HG03159 (cell line): Measurements from ENCODE around the gene RNF112.

Experiments used
- ATAC-seq: cut with Tn5 transposase; IDR thresholded peaks from one replicate; pipeline ENCODE4 v1.9.1; 2021; ENCODE audit warnings: mild to moderate bottlenecking, moderate library complexity; ENCODE audit not compliant: unreplicated experiment

The RNF112 gene

GRCh38 chr17:19387921-19388521 lies 23.0 kb upstream of the RNF112 start:
- ATAC-seq: no peak

DNA sequence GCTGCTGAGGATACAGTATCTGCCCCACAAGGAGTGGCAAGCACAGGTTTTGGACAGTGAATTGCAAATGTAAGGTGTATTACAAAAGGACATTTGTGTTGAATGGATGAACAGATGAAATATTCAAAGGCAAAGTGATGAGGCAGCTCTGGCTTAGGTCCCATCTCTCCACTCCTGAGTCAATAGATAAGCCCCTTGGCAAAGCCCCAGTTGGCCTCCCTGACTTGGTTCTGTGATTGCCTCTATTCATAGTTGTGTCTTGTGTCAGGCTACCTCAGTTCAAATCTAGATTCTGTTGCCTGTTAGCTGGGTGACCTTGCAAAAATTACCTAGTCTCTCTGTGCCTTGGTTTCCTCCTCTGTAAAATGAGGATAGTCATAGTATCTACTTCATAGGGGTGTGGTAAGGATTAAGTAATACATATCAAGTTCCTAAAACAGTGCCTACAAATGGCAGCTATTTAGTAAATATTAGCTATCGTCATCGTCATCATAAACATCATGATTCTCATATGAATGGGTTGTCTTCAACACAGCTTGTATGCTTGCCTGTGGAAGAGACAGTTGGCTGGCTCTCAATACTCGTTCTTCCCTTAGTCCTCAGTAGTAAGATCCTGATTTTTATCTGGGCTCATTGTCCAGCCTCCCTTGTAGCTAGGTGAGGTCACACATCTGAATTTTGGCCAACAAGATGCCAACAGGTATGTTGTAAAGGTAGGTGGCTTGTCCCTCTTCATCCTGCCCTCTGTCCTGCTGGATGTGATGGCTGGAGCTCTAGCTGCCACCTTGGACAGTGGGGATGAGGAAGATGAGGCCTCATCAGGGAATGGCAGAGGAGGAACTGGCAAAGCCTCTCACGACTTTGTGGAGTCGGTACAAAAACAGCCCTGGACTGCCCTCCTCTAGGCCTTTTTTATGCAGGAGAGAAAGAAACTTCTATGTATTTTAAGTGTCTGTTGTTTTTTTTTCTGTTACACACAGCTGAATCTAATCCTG lies 21.9 kb upstream of the RNF112 start:
- ATAC-seq: no peak

GRCh38 chr17:19390951-19391350 lies 20.1 kb upstream of the RNF112 start:
- no peak for ATAC-seq

DNA sequence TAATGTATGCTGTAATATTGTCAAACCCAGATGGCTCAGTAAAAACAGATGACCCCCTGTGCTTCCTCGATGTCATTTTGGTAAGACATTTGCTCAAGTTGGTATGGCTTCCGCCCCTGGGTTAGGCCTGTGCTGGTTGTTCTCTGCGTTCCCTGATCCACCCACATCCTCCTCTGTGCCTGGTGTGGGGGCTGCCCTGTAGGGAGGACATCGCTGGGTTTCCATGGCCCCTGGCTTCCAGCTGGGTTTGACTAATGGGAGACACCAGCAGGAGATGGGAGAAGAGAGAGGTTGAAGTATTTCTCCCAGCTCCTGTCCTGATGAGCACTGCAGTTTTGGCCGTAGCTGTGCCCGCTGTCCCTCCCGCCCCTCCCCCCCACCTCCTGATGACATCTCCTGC lies 19.6 kb upstream of the RNF112 start:
- ATAC-seq: no peak

DNA sequence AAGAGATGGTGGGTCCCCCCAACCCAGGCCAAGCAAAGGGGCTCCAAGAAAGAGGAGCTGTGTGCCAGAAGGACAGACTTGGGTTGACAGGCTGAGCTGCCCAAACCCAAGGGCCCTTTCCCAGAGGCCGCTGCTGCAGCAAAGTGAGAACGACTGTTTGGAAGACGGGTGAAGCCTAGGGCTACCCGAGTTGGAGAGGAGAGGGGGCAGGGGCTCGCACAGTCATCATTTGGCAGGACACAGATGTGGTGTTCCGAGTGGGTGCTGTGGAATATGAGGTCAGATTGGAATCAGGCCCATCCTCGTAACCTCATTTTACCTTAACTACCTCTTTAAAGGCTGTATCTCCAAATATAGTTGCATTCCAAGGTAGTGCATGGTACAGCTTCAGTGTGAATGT lies 18.7 kb upstream of the RNF112 start:
- ATAC-seq: no peak

DNA sequence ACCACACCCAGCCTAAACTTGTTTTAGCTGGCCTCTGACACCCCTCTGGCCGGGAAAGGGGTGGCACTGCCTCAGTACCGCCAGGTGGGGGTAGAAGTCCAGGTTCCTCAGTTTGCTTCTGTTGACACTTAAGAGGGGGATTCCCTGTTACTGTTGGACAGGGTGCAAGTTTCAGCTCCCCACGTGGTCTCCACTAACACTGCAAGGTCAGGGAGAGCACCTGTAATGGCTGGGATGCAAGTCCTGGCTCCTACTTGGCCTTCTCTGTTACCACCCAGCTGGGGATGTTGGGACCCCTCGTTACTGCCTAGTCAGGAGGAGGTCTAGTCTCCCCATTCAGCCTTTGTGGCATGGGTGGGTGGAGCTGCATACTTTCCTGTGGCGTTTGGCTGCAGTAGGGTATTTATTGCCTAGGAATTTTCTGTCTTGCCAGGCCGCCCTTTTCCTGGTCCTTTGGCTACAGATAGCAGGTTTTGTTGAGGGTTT lies 13.4 kb upstream of the RNF112 start:
- ATAC-seq: no peak

DNA sequence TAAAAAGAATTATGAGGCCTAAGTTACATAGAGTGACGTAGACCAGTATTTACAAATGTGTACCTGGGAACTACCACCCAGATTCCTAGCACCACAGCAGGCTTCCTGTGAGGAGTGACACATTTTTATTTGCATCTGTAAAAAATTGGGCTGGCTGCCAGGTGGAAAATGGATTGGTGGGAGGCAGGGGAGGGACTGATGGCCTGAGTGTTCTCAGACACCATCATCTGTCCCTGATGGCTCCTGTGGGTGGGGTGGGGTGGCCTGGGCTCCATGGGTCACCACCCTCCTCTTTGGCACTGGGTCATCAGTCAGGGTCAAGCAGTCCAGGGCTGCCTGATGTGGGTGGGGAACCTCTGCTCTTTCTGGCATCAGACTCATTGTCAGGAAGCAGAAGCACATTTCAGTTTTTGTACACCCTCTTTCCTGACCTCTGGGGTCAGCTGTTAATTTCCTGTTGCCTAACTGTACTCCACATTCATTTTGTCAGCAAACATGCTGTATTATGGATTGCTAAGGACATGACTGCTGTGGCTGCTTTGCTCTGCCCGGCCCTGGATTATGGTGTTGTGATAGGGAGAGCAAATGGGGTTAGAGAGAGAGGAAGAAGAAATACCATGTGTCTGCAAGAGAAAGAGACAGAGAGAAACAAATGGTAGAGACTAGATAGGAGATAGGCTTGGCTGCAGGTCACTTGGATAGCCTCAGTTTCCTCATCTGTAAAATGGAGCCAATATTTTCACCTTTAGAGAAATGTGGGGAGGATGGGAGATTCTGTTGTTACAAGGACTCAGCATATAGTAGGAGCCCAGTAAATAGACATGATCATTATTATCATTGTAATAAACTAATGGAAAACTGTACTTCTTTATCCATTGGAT lies 12.5 kb upstream of the RNF112 start:
- no peak for ATAC-seq

- no peak for ATAC-seq
Measured at GRCh38 chr17:19399750-19400450, 11.1 kb upstream of the RNF112 start.

- ATAC-seq: no peak
Measured at GRCh38 chr17:19401321-19402010, 9.6 kb upstream of the RNF112 start.

- no peak for ATAC-seq
Measured at GRCh38 chr17:19402171-19402570, 8.9 kb upstream of the RNF112 start.

- no peak for ATAC-seq
Measured at GRCh38 chr17:19403021-19403420, 8.0 kb upstream of the RNF112 start.

DNA sequence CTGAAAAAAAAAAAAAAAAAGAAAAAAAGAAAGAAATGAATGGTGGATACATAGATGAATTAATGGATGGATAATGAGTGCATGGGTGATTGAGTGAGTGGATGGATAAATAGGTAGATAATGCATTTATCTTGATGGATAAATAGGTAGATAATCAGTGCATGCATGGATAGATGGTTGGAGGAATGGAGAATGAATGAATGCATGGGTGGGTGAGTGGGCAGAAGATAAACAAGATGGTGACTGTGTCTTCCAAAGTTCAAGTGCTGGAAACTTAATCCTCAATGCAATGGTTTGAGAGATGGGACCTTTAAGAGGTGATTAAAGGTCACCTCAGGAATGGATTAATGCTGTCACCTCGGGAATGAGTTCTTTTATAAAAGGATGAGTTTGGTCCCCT lies 6.8 kb upstream of the RNF112 start:
- no peak for ATAC-seq

GRCh38 chr17:19405114-19405513 lies 5.9 kb upstream of the RNF112 start:
- ATAC-seq: no peak

DNA sequence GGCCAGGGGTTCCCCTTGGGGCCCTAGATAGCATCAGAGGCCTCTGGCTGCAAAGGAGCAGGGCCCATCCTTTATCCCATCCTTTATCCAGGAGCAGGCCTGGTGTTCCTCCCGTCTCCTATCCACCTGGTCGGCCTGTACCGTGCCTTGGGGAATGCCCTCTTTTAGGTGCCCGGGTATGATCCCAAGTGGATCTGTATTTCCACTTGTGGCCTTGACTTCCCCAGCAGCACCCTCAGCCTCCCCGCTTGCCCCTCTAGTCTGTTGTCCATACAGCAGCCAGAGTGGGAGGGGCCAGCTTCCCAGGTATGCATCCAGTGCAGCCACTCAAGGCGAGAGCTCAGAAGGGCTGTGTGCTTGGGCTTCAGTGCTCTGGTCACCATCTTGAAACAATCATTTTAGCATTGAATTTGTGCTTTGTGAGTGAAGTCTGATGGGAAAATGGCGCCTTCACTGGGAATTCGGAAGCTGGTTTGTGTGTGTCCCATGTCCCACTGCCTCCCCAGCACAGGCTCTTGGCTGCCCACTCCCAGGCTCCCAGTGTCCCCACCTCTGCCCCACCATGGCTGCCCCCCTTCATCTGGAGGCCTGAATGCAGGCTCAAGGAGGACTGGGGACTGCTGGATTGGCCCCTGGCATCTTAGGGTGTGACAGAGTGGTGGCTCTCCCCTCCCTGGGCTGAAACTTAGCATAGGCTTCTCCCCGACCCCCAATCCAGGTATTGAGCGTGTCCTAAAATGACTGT lies 3.3 kb upstream of the RNF112 start:
- no peak for ATAC-seq

GRCh38 chr17:19408346-19408710 lies 2.7 kb upstream of the RNF112 start:
- ATAC-seq: no peak

GRCh38 chr17:19409066-19409465 lies 2.0 kb upstream of the RNF112 start:
- no peak for ATAC-seq

- no peak for ATAC-seq
Measured at GRCh38 chr17:19409509-19409908, 1.5 kb upstream of the RNF112 start.

DNA sequence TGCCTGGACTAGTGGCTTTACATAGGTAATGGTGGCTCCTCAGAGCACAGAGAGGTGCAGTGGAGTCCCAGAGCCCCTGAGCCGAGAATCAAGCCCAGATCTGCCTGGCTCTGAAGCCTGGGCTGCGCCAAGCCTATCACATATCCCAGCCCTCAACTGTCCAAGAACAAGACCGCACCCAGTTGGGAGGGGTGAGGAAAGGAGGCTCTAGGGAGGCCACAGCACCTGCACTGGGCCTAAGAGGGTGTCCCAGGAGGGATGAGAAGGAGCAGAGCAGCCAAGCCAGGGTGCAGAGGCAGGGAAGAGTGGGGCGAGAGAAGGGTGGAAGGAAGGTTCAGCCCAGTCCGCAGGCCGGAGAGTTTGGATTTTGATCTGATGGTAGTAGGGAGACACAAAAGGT lies 941 bp upstream of the RNF112 start:
- no peak for ATAC-seq

GRCh38 chr17:19411631-19412030 lies 599 bp downstream of the RNF112 start:
- no peak for ATAC-seq
